ENCODE results near the gene CAPNS2.

GRCh38 chr16:55569025-55569424, 2.5 kb downstream of the CAPNS2 start:
- TF ChIP-seq ZNF274 (IDR thresholded peaks at IDR 0.05; ENCODE audit: low read depth, low read length): no peak
- no peak for TF ChIP-seq YY1 (IDR thresholded peaks at IDR 0.05; ENCODE audit: insufficient read depth, insufficient read length)
- TF ChIP-seq SUZ12 (IDR thresholded peaks at IDR 0.05; ENCODE audit: extremely low read depth, insufficient read depth, insufficient read length): no peak

Measured in NT2/D1 (cell line).